ENCODE data around the gene DCP1A.
A peak's percentile ranks its signal among the peaks of the same experiment; 100 is the strongest.
"Not testable (repeated sequence)": the region's sequence is repeated elsewhere in the genome, so short reads cannot be mapped to it uniquely, and the experiment has no call there.

DCP1A gene

GRCh38 chr3:53256704-53257055 lies 90.7 kb downstream of the DCP1A start:
- Histone ChIP-seq H3K79me2 (ENCODE audit: control insufficient read depth, insufficient read depth, low read length, unreplicated experiment) (peaks cover 42% of the 10 kb centered on the region), H3K4me3 (ENCODE audit: low read depth, low read length) (no peak overlapping the region), H3K4me1 (ENCODE audit: control insufficient read depth, insufficient read depth, low read length, unreplicated experiment) (peaks cover 21% of the 10 kb centered on the region), H3K27ac (ENCODE audit: low read depth, low read length) (no peak overlapping the region), H3K36me3 (ENCODE audit: insufficient read depth, low read length) (no peaks in the 10 kb centered on the region), H3K27me3 (ENCODE audit: insufficient read depth, low read length) (no peaks in the 10 kb centered on the region), H2AFZ (ENCODE audit: low read length, unreplicated experiment) (no peak overlapping the region)

GRCh38 chr3:53255775-53256703 lies 91.3 kb downstream of the DCP1A start, which contains the start of gene TKT:
TSS of gene TKT (minus strand) at chr3:53256022. CDS start at chr3:53255942, 80 bp downstream.
- peaks cover 48% of the 10 kb centered on the region for H3K79me2 ChIP-seq (ENCODE audit: control insufficient read depth, insufficient read depth, low read length, unreplicated experiment)
- H3K4me3 ChIP-seq (ENCODE audit: low read depth, low read length), result peak within 1 kb of the TSS; percentile 97
- H3K27ac ChIP-seq (ENCODE audit: low read depth, low read length), result peak within 1 kb of the TSS; percentile 30; the same call in 1 of the 2 replicates
- no peaks in the 10 kb centered on the region for H3K36me3 ChIP-seq (ENCODE audit: insufficient read depth, low read length)
- peak within 1 kb of the TSS; percentile 69 for H2AFZ ChIP-seq (ENCODE audit: low read length, unreplicated experiment)
- no peaks in the 10 kb centered on the region for H3K27me3 ChIP-seq (ENCODE audit: insufficient read depth, low read length)
- H3K4me1 ChIP-seq (ENCODE audit: control insufficient read depth, insufficient read depth, low read length, unreplicated experiment), result peaks cover 27% of the 10 kb centered on the region

GRCh38 chr3:53255423-53255774 lies 91.9 kb downstream of the DCP1A start:
- no peaks in the 10 kb centered on the region for H3K36me3 ChIP-seq (ENCODE audit: insufficient read depth, low read length)
- H3K4me1 ChIP-seq (ENCODE audit: control insufficient read depth, insufficient read depth, low read length, unreplicated experiment), result peaks cover 33% of the 10 kb centered on the region
- peak overlapping the region; percentile 69 for H2AFZ ChIP-seq (ENCODE audit: low read length, unreplicated experiment)
- peak overlapping the region; percentile 30; the same call in 1 of the 2 replicates for H3K27ac ChIP-seq (ENCODE audit: low read depth, low read length)
- no peaks in the 10 kb centered on the region for H3K27me3 ChIP-seq (ENCODE audit: insufficient read depth, low read length)
- H3K79me2 ChIP-seq (ENCODE audit: control insufficient read depth, insufficient read depth, low read length, unreplicated experiment), result peaks cover 54% of the 10 kb centered on the region
- H3K4me3 ChIP-seq (ENCODE audit: low read depth, low read length), result peak overlapping the region; percentile 97

- H3K27me3 ChIP-seq (ENCODE audit: insufficient read depth, low read length), result no peaks in the 10 kb centered on the region
- H3K4me1 ChIP-seq (ENCODE audit: control insufficient read depth, insufficient read depth, low read length, unreplicated experiment), result peaks cover 35% of the 10 kb centered on the region
- H3K36me3 ChIP-seq (ENCODE audit: insufficient read depth, low read length), result no peaks in the 10 kb centered on the region
- H2AFZ ChIP-seq (ENCODE audit: low read length, unreplicated experiment), result no peak overlapping the region
- H3K79me2 ChIP-seq (ENCODE audit: control insufficient read depth, insufficient read depth, low read length, unreplicated experiment), result peaks cover 61% of the 10 kb centered on the region
- H3K4me3 ChIP-seq (ENCODE audit: low read depth, low read length), result peak overlapping the region; percentile 97
- H3K27ac ChIP-seq (ENCODE audit: low read depth, low read length), result peak overlapping the region; percentile 30; the same call in 1 of the 2 replicates
Measured at GRCh38 chr3:53254509-53255422, 92.6 kb downstream of the DCP1A start.

GRCh38 chr3:53253707-53254508 lies 93.4 kb downstream of the DCP1A start:
- Histone ChIP-seq H3K79me2 (ENCODE audit: control insufficient read depth, insufficient read depth, low read length, unreplicated experiment) (peaks cover 69% of the 10 kb centered on the region), H3K4me3 (ENCODE audit: low read depth, low read length) (peak overlapping the region; percentile 97), H3K27ac (ENCODE audit: low read depth, low read length) (no peak overlapping the region), H2AFZ (ENCODE audit: low read length, unreplicated experiment) (no peak overlapping the region), H3K36me3 (ENCODE audit: insufficient read depth, low read length) (no peaks in the 10 kb centered on the region), H3K27me3 (ENCODE audit: insufficient read depth, low read length) (no peaks in the 10 kb centered on the region), H3K4me1 (ENCODE audit: control insufficient read depth, insufficient read depth, low read length, unreplicated experiment) (peaks cover 35% of the 10 kb centered on the region)

- not testable (repeated sequence) for H3K36me3 ChIP-seq (ENCODE audit: insufficient read depth, low read length); H3K27ac ChIP-seq (ENCODE audit: low read depth, low read length); H2AFZ ChIP-seq (ENCODE audit: low read length, unreplicated experiment); H3K27me3 ChIP-seq (ENCODE audit: insufficient read depth, low read length)
- H3K4me1 ChIP-seq (ENCODE audit: control insufficient read depth, insufficient read depth, low read length, unreplicated experiment), result peaks cover 35% of the 10 kb centered on the region
- H3K79me2 ChIP-seq (ENCODE audit: control insufficient read depth, insufficient read depth, low read length, unreplicated experiment), result peaks cover 77% of the 10 kb centered on the region
- H3K4me3 ChIP-seq (ENCODE audit: low read depth, low read length), result peak overlapping the region; percentile 97; the same call in 1 of the 2 replicates
Measured at GRCh38 chr3:53252947-53253322, 94.4 kb downstream of the DCP1A start.

- H2AFZ ChIP-seq (ENCODE audit: low read length, unreplicated experiment), result no peak overlapping the region
- H3K27me3 ChIP-seq (ENCODE audit: insufficient read depth, low read length), result no peaks in the 10 kb centered on the region
- H3K4me1 ChIP-seq (ENCODE audit: control insufficient read depth, insufficient read depth, low read length, unreplicated experiment), result peaks cover 35% of the 10 kb centered on the region
- no peaks in the 10 kb centered on the region; the same call in 1 of the 2 replicates for H3K36me3 ChIP-seq (ENCODE audit: insufficient read depth, low read length)
- peaks cover 83% of the 10 kb centered on the region for H3K79me2 ChIP-seq (ENCODE audit: control insufficient read depth, insufficient read depth, low read length, unreplicated experiment)
- H3K4me3 ChIP-seq (ENCODE audit: low read depth, low read length), result peak overlapping the region; percentile 97
- H3K27ac ChIP-seq (ENCODE audit: low read depth, low read length), result no peak overlapping the region; the same call in 1 of the 2 replicates
Measured at GRCh38 chr3:53252096-53252946, 95.0 kb downstream of the DCP1A start.

GRCh38 chr3:53250881-53251605 lies 96.3 kb downstream of the DCP1A start:
- Histone ChIP-seq H3K36me3 (ENCODE audit: insufficient read depth, low read length) (peaks cover 4% of the 10 kb centered on the region; the same call in 1 of the 2 replicates), H3K27me3 (ENCODE audit: insufficient read depth, low read length) (no peaks in the 10 kb centered on the region), H3K79me2 (ENCODE audit: control insufficient read depth, insufficient read depth, low read length, unreplicated experiment) (peaks cover 96% of the 10 kb centered on the region), H3K27ac (ENCODE audit: low read depth, low read length) (no peak overlapping the region), H3K4me3 (ENCODE audit: low read depth, low read length) (no peak overlapping the region), H2AFZ (ENCODE audit: low read length, unreplicated experiment) (no peak overlapping the region), H3K4me1 (ENCODE audit: control insufficient read depth, insufficient read depth, low read length, unreplicated experiment) (peaks cover 35% of the 10 kb centered on the region)

- peaks cover 97% of the 10 kb centered on the region for H3K79me2 ChIP-seq (ENCODE audit: control insufficient read depth, insufficient read depth, low read length, unreplicated experiment)
- H2AFZ ChIP-seq (ENCODE audit: low read length, unreplicated experiment), result no peak overlapping the region
- no peak overlapping the region for H3K27ac ChIP-seq (ENCODE audit: low read depth, low read length)
- peaks cover 35% of the 10 kb centered on the region for H3K4me1 ChIP-seq (ENCODE audit: control insufficient read depth, insufficient read depth, low read length, unreplicated experiment)
- H3K27me3 ChIP-seq (ENCODE audit: insufficient read depth, low read length), result no peaks in the 10 kb centered on the region
- H3K36me3 ChIP-seq (ENCODE audit: insufficient read depth, low read length), result peaks cover 4% of the 10 kb centered on the region; the same call in 1 of the 2 replicates
- no peak overlapping the region for H3K4me3 ChIP-seq (ENCODE audit: low read depth, low read length)
Measured at GRCh38 chr3:53250453-53250852, 96.9 kb downstream of the DCP1A start.
